Neural cell (in vitro differentiated cells): Measurements from ENCODE around the gene PORCN. TPM values are rescaled to one million over a fixed set of nuclear protein-coding genes. Genes with fewer than 3 reads are reported as not detected.

Source experiments
- H2AFZ ChIP-seq: fragments of 200-600, 300-800 bp; sonication (generic), shearing (Covaris generic); 2 replicates; pipeline ENCODE4 v1.6.0; 2014; ENCODE audit warnings: low read depth, mild to moderate bottlenecking, antibody characterized with exemption, low read length, moderate library complexity
- H3F3A ChIP-seq: fragments of 200-600 bp; shearing (Covaris generic); 2 replicates; pipeline ENCODE4 v1.6.1; 2016; ENCODE audit warnings: mild to moderate bottlenecking, moderate library complexity, mixed read lengths, antibody characterized with exemption, low read length; ENCODE audit not compliant: insufficient read depth, poor library complexity, severe bottlenecking
- H3K27ac ChIP-seq: fragments of 200-600, 300-800 bp; sonication (generic), shearing (Covaris generic); 2 replicates; pipeline ENCODE4 v1.5.1; 2014; ENCODE audit warnings: mild to moderate bottlenecking, low read length, moderate library complexity
- H3K27me3 ChIP-seq: fragments of 300-800, 200-600 bp; sonication (generic), shearing (Covaris generic); 2 replicates; pipeline ENCODE4 v1.6.0; 2014; ENCODE audit warnings: mild to moderate bottlenecking, low read depth, low read length, moderate library complexity; ENCODE audit not compliant: insufficient read depth
- H3K36me3 ChIP-seq: fragments of 300-800, 200-600 bp; sonication (generic), shearing (Covaris generic); 2 replicates; pipeline ENCODE4 v1.5.1; 2014; ENCODE audit warnings: mild to moderate bottlenecking, antibody characterized with exemption, low read length, moderate library complexity; ENCODE audit not compliant: insufficient read depth
- H3K4me2 ChIP-seq: fragments of 300-800, 200-600 bp; sonication (generic), shearing (Covaris generic); 2 replicates; pipeline ENCODE4 v1.6.0; 2014; ENCODE audit warnings: mild to moderate bottlenecking, low read length
- H3K4me3 ChIP-seq: fragments of 300-800, 200-600 bp; sonication (generic), shearing (Covaris generic); 2 replicates; pipeline ENCODE4 v1.5.1; 2014; ENCODE audit warnings: mild to moderate bottlenecking, low read length, moderate library complexity
- H3K79me2 ChIP-seq: fragments of 200-600 bp; shearing (Covaris generic); replicated peaks from 2 replicates; pipeline ENCODE4 v1.6.0; 2014; ENCODE audit warnings: mild to moderate bottlenecking, low read length, moderate library complexity; ENCODE audit not compliant: insufficient read depth
- H3K9ac ChIP-seq: fragments of 300-800, 200-600 bp; sonication (generic), shearing (Covaris generic); 2 replicates; pipeline ENCODE4 v1.6.1; 2016; ENCODE audit warnings: mild to moderate bottlenecking, low read length, mixed read lengths
- H3K9me2 ChIP-seq: fragments of 200-600 bp; shearing (Covaris generic); 2 replicates; pipeline ENCODE4 v1.6.1; 2016; ENCODE audit warnings: mild to moderate bottlenecking, low read length, mixed read lengths; ENCODE audit not compliant: insufficient read depth
- H3K9me3 ChIP-seq: fragments of 200-600, 300-800 bp; sonication (generic), shearing (Covaris generic); 2 replicates; pipeline ENCODE4 v1.6.1; 2016; ENCODE audit warnings: mild to moderate bottlenecking, mixed run types, low read length, moderate library complexity, mixed read lengths
- H4K20me1 ChIP-seq: fragments of 200-600 bp; shearing (Covaris generic); 2 replicates; pipeline ENCODE4 v1.6.1; 2016; ENCODE audit warnings: mild to moderate bottlenecking, mixed run types; ENCODE audit not compliant: insufficient read depth
- CTCF ChIP-seq: fragments of 450-650 bp; IDR thresholded peaks from 2 replicates; pipeline ENCODE4 v1.5.1; 2014; ENCODE audit warnings: antibody characterized with exemption, mild to moderate bottlenecking, moderate library complexity; ENCODE audit not compliant: poor library complexity, severe bottlenecking
- EP300 ChIP-seq: fragments of 450-650 bp; conservative IDR thresholded peaks from 2 replicates; pipeline ENCODE4 v1.6.1; 2014; ENCODE audit warnings: antibody characterized with exemption, mild to moderate bottlenecking, moderate library complexity; ENCODE audit not compliant: poor library complexity, severe bottlenecking
- EZH2 ChIP-seq: fragments of 200-600, 300-800 bp; shearing (Covaris generic), sonication (generic); IDR thresholded peaks from 2 replicates; pipeline ENCODE4 v1.6.1; 2014; ENCODE audit warnings: antibody characterized with exemption, low read length, borderline replicate concordance, mild to moderate bottlenecking; ENCODE audit not compliant: insufficient read depth, poor library complexity, severe bottlenecking
- MXI1 ChIP-seq: fragments of 450-650 bp; conservative IDR thresholded peaks from 2 replicates; pipeline ENCODE4 v1.6.1; 2014; ENCODE audit warnings: antibody characterized with exemption, mild to moderate bottlenecking; ENCODE audit not compliant: poor library complexity, severe bottlenecking
- POLR2AphosphoS5 ChIP-seq: IDR thresholded peaks from 2 replicates; pipeline ENCODE4 v1.6.1; 2012
- RAD21 ChIP-seq: fragments of 450-650 bp; conservative IDR thresholded peaks from 2 replicates; pipeline ENCODE4 v1.6.1; 2014; ENCODE audit warnings: antibody characterized with exemption, mild to moderate bottlenecking, moderate library complexity
- REST ChIP-seq: IDR thresholded peaks from 2 replicates; pipeline ENCODE4 v1.6.1; 2012; ENCODE audit warnings: borderline replicate concordance
- SMC3 ChIP-seq: fragments of 450-650 bp; conservative IDR thresholded peaks from 2 replicates; pipeline ENCODE4 v1.6.1; 2014; ENCODE audit warnings: antibody characterized with exemption, mild to moderate bottlenecking, moderate library complexity; ENCODE audit not compliant: poor library complexity
- TAF1 ChIP-seq: IDR thresholded peaks from 2 replicates; pipeline ENCODE4 v1.6.1; 2012; ENCODE audit warnings: low read depth
- polyA plus RNA-seq: library from polyadenylated mRNA; depleted of rRNA; stranded (reverse); fragments of >200 nt; gene quantifications from 2 replicates; pipeline ENCODE4 v1.2.3, GENCODE V29; 2014

The PORCN gene
- polyA plus RNA-seq, 1 donor from 2014 or later, result 29.8 TPM

GRCh38 chrX:48498374-48498809, 10.4 kb upstream of the PORCN start:
- H3K36me3 ChIP-seq, result no peaks in the 10 kb centered on the region
- no peak overlapping the region for H2AFZ ChIP-seq
- H3K4me2 ChIP-seq, result no peak overlapping the region

GRCh38 chrX:48504261-48504660, 4.5 kb upstream of the PORCN start:
- no peak overlapping the region for H3K9ac ChIP-seq
- H3K4me2 ChIP-seq, result no peak overlapping the region
- no peak overlapping the region for H3K4me3 ChIP-seq
- no peaks in the 10 kb centered on the region for H3K27me3 ChIP-seq
- no peak for TF ChIP-seq EZH2
- TF ChIP-seq SMC3, result no peak
- TF ChIP-seq CTCF, result no peak
- no peak for TF ChIP-seq RAD21
- no peak for TF ChIP-seq TAF1
- no peak for TF ChIP-seq POLR2AphosphoS5
- no peak for TF ChIP-seq EP300
- no peak for TF ChIP-seq REST
- no peak for TF ChIP-seq MXI1
- no peaks in the 10 kb centered on the region for H3F3A ChIP-seq
- H3K27ac ChIP-seq, result no peak overlapping the region
- no peaks in the 10 kb centered on the region for H3K9me3 ChIP-seq
- H4K20me1 ChIP-seq, result no peaks in the 10 kb centered on the region
- no peaks in the 10 kb centered on the region for H3K79me2 ChIP-seq
- no peaks in the 10 kb centered on the region for H3K9me2 ChIP-seq
- no peaks in the 10 kb centered on the region for H3K36me3 ChIP-seq
- no peak overlapping the region for H2AFZ ChIP-seq

More at GRCh38 chrX:48498374-48498809, 10.4 kb upstream of the PORCN start:
- H3K9me2 ChIP-seq, result no peaks in the 10 kb centered on the region
- H3K79me2 ChIP-seq, result no peaks in the 10 kb centered on the region
- no peaks in the 10 kb centered on the region for H3K27me3 ChIP-seq
- no peak overlapping the region for H3K9ac ChIP-seq
- no peak overlapping the region for H3K27ac ChIP-seq
- no peak for TF ChIP-seq SMC3
- no peak for TF ChIP-seq TAF1
- no peak for TF ChIP-seq REST
- TF ChIP-seq MXI1, result no peak
- H3F3A ChIP-seq, result no peaks in the 10 kb centered on the region
- H3K9me3 ChIP-seq, result no peaks in the 10 kb centered on the region
- H3K4me3 ChIP-seq, result no peak overlapping the region
- no peaks in the 10 kb centered on the region for H4K20me1 ChIP-seq
